ENCODE measurements around the gene PACRGL.

The PACRGL gene

DNA sequence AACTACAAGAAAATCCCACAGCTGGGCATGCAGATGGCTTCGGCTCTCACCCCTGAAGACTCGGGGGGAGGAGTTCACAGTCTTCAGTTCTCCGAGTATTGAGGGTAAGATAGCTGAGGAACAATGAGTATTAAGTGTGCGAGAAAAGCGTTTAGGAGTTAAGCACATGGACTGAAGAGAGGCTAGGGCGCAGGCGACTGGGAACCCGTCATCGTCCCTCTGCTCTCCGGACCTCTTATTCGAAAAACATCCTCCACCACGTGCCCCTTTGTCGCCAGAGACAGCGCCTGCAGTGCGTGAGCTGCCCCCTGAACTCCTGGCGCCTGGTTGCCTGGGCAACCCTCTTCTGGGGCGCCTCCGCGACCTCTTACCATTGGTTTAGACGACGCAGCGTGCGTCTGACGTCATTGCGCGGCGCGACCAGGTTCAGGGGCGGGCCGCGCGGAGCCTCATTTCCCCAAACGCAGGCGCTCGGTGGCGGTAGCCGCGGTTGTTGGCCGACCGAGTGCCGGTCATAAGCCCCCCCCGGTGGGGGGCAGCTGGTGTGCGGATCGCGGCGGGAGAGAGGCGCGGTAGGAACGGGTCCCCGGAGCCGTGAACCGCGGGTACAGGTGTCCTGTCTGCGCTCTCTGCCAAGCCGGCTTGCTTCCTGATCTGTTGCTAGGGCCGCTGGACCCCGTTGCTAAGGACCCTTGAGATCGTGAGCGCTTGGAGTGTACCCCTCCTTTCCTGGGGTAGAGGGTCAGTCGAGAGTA lies at the start of gene PACRGL:
TSS of gene PACRGL (plus strand) at position 452 of the 755 bp plus-strand sequence. CDS start 4,024 bp downstream, outside the sequence.
- Mint-ChIP-seq H3K4me3 (peak within 1 kb of the TSS; percentile 96), H3K27ac (peak within 1 kb of the TSS; percentile 94), H3K36me3 (ENCODE audit: low read depth) (no peaks in the 10 kb centered on the region), H3K4me1 (ENCODE audit: low read depth) (peaks cover 15% of the 10 kb centered on the region), H3K27me3 (ENCODE audit: low read depth) (no peaks in the 10 kb centered on the region), H3K9me3 (no peaks in the 10 kb centered on the region)
- DNase-seq (ENCODE audit: low spot score): peak; percentile 90

DNA sequence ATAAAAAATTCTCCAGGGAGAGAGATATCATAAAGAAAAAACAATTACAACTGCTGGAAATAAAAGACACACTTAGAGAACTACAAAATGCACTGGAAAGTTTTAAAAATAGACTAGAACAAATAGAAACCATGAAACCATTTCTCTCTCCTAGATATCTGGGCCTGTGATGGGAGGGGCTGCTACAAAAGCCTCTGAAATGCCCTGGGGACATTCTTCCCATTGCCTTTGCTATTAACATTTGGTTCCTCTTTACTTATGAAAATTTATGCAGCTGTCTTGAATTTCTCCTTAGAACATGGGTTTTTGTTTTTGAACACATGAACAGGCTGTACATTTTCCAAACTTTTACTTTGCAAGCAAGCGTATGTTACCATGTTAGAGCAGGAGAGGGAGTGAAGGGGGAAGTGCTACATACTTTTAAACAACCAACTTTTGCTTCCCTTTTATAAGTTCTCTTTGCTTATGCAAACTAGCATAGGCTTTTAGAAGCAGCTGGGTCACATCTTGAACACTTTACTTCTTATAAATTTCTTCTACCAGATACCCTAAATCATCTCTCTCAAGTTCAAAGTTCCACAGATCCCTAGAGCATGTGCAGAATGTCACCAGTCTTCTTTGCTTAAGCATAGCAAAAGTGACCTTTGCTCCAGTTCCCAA lies 47.9 kb upstream of the PACRGL start:
- no peaks in the 10 kb centered on the region for H3K36me3 Mint-ChIP-seq (ENCODE audit: low read depth)
- no peak for DNase-seq (ENCODE audit: low spot score)
- no peaks in the 10 kb centered on the region for H3K4me1 Mint-ChIP-seq (ENCODE audit: low read depth)
- H3K9me3 Mint-ChIP-seq: no peaks in the 10 kb centered on the region
- H3K4me3 Mint-ChIP-seq: no peak overlapping the region
- no peaks in the 10 kb centered on the region for H3K27me3 Mint-ChIP-seq (ENCODE audit: low read depth)
- H3K27ac Mint-ChIP-seq: no peak overlapping the region

DNA sequence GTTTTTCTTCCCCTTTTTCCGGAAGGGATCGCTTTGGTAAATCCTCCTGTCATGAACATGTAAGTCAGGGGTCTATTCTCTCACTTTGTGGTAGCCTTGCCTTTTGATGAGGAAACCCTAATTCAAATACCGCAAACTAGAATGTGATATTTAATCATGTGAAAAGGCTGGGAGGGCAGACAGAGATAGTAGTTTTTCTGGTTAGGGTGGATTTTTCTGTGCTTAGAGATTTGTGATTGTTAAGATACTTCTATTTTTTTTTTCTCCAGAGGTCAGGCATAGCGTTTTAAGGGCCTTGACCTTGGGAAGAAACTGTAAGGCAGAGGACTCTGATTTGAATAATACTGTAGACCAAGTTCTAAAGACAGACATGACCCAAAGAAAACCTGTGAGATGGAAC lies 41.8 kb upstream of the PACRGL start:
- Mint-ChIP-seq H3K27ac (no peak overlapping the region), H3K36me3 (ENCODE audit: low read depth) (no peaks in the 10 kb centered on the region), H3K4me3 (no peak overlapping the region), H3K27me3 (ENCODE audit: low read depth) (no peaks in the 10 kb centered on the region), H3K9me3 (no peaks in the 10 kb centered on the region), H3K4me1 (ENCODE audit: low read depth) (no peaks in the 10 kb centered on the region)
- DNase-seq (ENCODE audit: low spot score): no peak

DNA sequence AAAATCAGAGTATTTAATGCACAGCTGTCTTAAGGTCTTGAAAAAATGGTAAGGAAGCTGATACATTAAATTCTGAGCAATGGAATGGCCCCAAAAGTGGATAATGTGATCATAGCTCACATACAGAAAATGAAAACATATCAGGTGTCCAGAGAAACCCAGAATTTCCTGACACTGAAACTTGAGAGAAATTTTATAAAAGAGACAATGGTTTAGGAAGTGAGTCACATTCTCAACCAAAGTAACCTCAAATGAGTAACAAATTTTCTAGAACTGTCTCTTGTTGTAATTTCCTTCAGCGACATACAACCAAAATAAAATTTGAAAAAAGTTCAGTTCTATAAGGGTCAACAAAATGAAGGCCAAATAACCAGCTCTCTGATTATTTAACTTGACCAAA lies 37.4 kb upstream of the PACRGL start:
- no peaks in the 10 kb centered on the region for H3K9me3 Mint-ChIP-seq
- H3K27ac Mint-ChIP-seq: no peak overlapping the region
- H3K4me1 Mint-ChIP-seq (ENCODE audit: low read depth): no peaks in the 10 kb centered on the region
- H3K4me3 Mint-ChIP-seq: no peak overlapping the region
- H3K27me3 Mint-ChIP-seq (ENCODE audit: low read depth): no peaks in the 10 kb centered on the region
- H3K36me3 Mint-ChIP-seq (ENCODE audit: low read depth): no peaks in the 10 kb centered on the region
- DNase-seq (ENCODE audit: low spot score): no peak

DNA sequence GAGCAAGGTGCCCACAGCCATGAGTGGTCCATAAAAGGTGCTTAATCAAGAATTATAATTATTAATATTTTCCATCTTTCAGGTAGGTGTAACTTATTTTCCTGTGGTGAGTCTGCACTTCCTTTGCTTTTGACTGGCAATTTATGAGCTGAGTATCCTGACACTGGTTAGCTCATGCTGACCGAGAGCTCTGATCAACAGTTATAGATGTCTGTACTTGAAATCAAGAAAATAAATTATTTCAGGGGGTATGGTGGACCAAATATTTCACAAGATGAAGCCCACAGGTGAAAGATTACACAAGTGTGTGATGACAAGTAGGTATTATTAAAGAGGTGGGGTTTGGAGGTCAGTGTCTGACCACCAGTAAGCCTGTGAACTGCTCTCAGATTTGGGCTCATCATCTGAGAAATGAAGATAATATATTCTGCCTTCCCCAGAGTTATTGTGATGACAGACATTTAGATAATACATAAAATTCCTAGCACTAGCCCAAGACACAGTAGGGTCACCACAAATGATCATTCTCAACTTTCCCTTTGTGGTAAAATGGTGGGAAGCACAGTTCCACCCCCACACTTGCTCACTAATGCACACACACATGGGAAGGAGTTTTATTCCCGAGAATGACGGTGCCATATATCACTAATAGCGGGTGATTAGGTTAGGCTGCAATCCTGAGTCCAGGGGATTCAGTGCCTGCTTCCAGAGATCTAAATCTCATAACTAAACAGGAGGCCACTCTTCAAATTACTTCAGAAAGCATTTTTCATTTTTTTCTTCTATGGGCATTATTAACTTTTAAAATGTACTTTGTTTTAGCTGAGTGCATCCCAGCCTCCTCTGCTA lies 34.0 kb upstream of the PACRGL start:
- Mint-ChIP-seq H3K36me3 (ENCODE audit: low read depth) (no peaks in the 10 kb centered on the region), H3K27me3 (ENCODE audit: low read depth) (no peaks in the 10 kb centered on the region), H3K9me3 (no peaks in the 10 kb centered on the region), H3K4me1 (ENCODE audit: low read depth) (no peaks in the 10 kb centered on the region), H3K4me3 (no peak overlapping the region), H3K27ac (no peak overlapping the region)
- DNase-seq (ENCODE audit: low spot score): no peak

DNA sequence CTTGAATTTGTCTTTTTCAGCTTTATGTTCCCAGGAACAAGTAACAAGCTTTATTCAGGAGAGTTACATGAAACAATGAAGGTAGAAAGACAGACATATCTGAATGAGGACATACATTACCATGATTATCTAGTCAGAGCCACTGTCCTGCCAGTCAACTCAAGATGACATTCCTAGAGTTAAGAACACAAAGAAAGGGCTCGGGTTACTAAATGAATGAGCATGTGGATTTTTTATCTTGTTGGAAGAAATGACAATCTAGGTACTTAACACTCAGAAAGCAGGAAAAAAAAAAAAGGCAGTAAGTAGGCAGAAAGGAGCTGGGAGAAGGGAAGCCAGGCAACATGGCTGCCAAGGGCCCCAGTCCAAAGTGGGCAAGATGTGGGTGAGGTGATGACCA lies 28.0 kb upstream of the PACRGL start:
- H3K4me3 Mint-ChIP-seq: no peak overlapping the region
- H3K36me3 Mint-ChIP-seq (ENCODE audit: low read depth): no peaks in the 10 kb centered on the region
- no peaks in the 10 kb centered on the region for H3K4me1 Mint-ChIP-seq (ENCODE audit: low read depth)
- H3K9me3 Mint-ChIP-seq: no peaks in the 10 kb centered on the region
- no peak overlapping the region for H3K27ac Mint-ChIP-seq
- no peak for DNase-seq (ENCODE audit: low spot score)
- H3K27me3 Mint-ChIP-seq (ENCODE audit: low read depth): no peaks in the 10 kb centered on the region

DNA sequence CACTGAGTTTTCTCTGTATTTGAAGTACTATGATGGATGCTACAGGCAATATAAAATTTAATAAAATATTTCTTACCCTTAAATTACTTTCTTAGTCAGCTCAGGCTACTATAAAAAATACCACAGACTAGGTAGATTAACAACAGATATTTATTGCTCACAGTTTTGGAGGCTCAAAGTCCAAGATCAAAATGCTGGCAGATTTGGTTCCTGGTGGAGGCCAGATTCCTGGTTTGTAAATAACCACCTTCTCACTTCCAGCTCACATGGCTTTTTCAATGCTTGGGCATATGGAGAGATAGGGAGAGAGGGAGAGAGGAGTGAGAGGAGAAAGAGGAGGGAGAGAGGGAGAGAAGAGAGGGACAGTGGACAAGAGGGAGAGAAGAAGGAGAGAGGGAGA lies 24.5 kb upstream of the PACRGL start:
- Mint-ChIP-seq H3K4me1 (ENCODE audit: low read depth) (no peaks in the 10 kb centered on the region), H3K4me3 (no peak overlapping the region), H3K36me3 (ENCODE audit: low read depth) (no peaks in the 10 kb centered on the region), H3K27me3 (ENCODE audit: low read depth) (no peaks in the 10 kb centered on the region), H3K27ac (no peak overlapping the region), H3K9me3 (no peaks in the 10 kb centered on the region)
- DNase-seq (ENCODE audit: low spot score): no peak

DNA sequence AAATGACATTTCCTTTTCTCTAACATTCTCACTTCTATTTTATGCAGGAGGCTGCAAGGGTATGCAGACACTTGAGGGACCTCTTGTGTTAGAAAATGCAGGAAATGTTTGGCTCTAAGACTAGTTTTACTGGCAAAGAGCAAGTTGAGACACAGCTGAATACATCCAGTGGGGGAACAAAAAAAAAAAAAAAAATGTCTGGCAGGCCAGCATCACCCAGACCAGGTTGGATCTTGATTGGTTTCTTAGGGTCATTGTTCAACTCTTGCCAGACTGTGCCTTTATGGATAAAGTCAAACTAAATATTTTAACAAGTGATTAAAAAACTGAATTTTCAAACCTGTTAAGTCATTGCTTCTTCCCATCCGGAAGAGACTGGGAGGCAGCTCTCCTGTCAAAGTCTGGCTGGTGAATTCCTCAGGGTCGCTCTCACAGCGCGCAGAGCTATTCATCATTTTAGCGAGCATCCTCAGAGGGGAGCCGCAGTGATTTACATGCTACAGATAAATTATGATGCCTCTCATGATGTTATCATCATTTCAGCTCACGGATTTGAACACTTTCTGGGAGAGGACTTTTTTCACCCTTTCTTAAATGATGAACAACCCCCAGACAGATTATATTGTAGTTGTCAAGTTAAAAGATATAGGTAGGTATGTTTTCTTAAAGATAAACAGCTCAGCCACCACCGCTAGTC lies 23.6 kb upstream of the PACRGL start:
- Mint-ChIP-seq H3K4me3 (no peak overlapping the region), H3K27ac (no peak overlapping the region), H3K27me3 (ENCODE audit: low read depth) (no peaks in the 10 kb centered on the region), H3K9me3 (no peaks in the 10 kb centered on the region), H3K36me3 (ENCODE audit: low read depth) (no peaks in the 10 kb centered on the region), H3K4me1 (ENCODE audit: low read depth) (no peaks in the 10 kb centered on the region)
- no peak for DNase-seq (ENCODE audit: low spot score)

DNA sequence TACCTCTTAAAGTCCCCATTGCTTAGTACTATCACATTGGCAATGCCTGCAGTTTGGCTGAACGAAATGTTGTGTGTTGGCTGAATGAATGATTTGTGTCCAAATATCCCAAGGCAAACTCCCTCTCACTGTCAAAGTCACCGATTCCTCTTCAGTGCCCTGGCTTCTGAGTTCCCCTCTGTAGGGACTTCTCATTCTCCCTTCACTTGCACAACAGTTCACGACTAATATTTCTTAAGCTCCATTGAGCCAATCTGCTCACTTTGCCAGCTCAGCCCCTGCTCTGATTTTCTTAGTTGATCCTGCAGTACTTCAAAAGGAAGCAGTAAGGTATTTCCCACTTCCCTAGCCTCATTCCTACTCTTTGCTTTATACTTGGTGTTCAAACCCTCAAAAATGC lies 21.9 kb upstream of the PACRGL start:
- H3K27me3 Mint-ChIP-seq (ENCODE audit: low read depth): no peaks in the 10 kb centered on the region
- H3K9me3 Mint-ChIP-seq: no peaks in the 10 kb centered on the region
- no peak overlapping the region for H3K27ac Mint-ChIP-seq
- DNase-seq (ENCODE audit: low spot score): no peak
- no peaks in the 10 kb centered on the region for H3K4me1 Mint-ChIP-seq (ENCODE audit: low read depth)
- H3K36me3 Mint-ChIP-seq (ENCODE audit: low read depth): no peaks in the 10 kb centered on the region
- H3K4me3 Mint-ChIP-seq: no peak overlapping the region

DNA sequence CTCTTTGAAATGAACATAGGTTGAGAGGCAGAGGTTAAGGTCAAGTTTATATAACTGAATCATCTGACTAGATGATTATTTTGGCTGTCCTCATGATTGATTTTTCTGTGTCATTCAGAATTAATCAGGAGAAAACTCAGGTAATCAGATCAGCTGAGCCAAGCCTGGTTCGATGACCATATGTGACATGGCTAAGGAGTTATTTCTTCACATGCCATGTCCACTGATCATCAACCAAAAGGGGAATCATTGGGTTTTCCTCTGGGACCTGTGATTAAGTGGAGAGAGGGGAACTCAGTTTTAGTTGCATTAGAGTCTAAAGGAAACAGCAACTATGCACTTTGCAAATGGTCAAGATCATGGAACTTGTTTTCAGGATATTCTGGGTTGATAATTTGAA lies 20.3 kb upstream of the PACRGL start:
- H3K27ac Mint-ChIP-seq: no peak overlapping the region
- no peaks in the 10 kb centered on the region for H3K9me3 Mint-ChIP-seq
- no peak overlapping the region for H3K4me3 Mint-ChIP-seq
- H3K4me1 Mint-ChIP-seq (ENCODE audit: low read depth): no peaks in the 10 kb centered on the region
- peaks cover 2% of the 10 kb centered on the region for H3K27me3 Mint-ChIP-seq (ENCODE audit: low read depth)
- no peak for DNase-seq (ENCODE audit: low spot score)
- no peaks in the 10 kb centered on the region for H3K36me3 Mint-ChIP-seq (ENCODE audit: low read depth)

DNA sequence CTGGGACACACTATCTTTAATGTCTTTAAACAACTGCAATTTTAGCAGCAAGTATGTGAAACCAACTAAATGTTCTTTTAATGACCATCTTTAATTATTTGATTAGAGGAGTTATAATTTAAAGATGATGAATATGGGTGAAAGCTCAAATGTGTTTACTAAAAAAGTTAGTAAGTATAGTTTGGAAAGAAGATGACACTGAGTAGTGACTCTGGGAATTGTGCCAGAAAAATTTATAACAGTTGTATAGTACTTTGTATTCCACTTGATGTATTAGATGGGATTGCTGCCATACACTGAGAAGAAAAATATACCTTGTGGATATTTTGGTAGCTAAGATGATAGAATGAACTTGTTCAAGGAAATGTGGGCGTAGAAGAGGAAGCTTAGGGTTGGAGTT lies 19.5 kb upstream of the PACRGL start:
- no peaks in the 10 kb centered on the region for H3K4me1 Mint-ChIP-seq (ENCODE audit: low read depth)
- H3K27ac Mint-ChIP-seq: no peak overlapping the region
- no peak overlapping the region for H3K4me3 Mint-ChIP-seq
- no peaks in the 10 kb centered on the region for H3K36me3 Mint-ChIP-seq (ENCODE audit: low read depth)
- H3K27me3 Mint-ChIP-seq (ENCODE audit: low read depth): peaks cover 2% of the 10 kb centered on the region
- no peaks in the 10 kb centered on the region for H3K9me3 Mint-ChIP-seq
- no peak for DNase-seq (ENCODE audit: low spot score)

DNA sequence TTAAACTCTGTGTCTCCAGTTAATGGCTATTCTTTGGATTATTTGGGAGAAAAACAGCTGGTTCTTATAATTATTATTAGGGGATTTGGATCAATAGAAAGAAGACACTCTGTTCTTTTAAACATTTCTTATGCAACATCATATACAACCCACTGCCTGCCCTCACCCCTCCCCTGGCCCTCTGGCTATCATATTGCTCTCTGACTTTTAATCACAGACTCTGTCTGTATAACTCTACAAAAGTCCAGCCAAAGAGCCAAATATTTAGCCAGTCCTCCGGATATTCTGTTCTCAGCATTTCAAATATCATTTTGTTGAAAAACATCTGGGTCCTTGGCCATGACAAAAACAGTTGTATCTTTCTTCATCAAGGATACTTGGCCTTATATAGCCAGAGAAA lies 19.0 kb upstream of the PACRGL start:
- no peak for DNase-seq (ENCODE audit: low spot score)
- peaks cover 2% of the 10 kb centered on the region for H3K27me3 Mint-ChIP-seq (ENCODE audit: low read depth)
- H3K9me3 Mint-ChIP-seq: no peaks in the 10 kb centered on the region
- no peaks in the 10 kb centered on the region for H3K4me1 Mint-ChIP-seq (ENCODE audit: low read depth)
- H3K4me3 Mint-ChIP-seq: no peak overlapping the region
- H3K27ac Mint-ChIP-seq: no peak overlapping the region
- no peaks in the 10 kb centered on the region for H3K36me3 Mint-ChIP-seq (ENCODE audit: low read depth)

DNA sequence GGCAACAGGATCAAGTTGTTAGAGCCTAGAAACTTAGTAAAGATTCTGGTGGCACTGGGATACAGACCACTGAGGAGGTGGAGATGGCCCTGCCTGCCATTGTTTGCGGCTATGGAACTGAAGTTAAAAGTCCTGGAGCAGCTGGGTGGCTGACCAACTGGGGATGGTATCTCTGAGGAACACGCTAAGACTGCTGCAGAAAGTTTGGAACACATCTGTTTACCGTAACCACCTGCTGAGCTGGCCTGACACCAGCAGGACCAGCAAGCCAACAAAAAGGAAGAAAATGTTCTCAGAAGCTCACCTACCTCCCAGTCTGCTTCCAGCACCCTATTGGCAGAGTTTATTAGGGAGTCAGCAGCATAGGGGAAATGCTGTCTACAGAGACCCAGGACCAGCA lies 17.4 kb upstream of the PACRGL start:
- Mint-ChIP-seq H3K4me3 (no peak overlapping the region), H3K9me3 (no peaks in the 10 kb centered on the region), H3K27ac (no peak overlapping the region), H3K27me3 (ENCODE audit: low read depth) (peaks cover 2% of the 10 kb centered on the region), H3K4me1 (ENCODE audit: low read depth) (no peaks in the 10 kb centered on the region), H3K36me3 (ENCODE audit: low read depth) (no peaks in the 10 kb centered on the region)
- DNase-seq (ENCODE audit: low spot score): no peak

DNA sequence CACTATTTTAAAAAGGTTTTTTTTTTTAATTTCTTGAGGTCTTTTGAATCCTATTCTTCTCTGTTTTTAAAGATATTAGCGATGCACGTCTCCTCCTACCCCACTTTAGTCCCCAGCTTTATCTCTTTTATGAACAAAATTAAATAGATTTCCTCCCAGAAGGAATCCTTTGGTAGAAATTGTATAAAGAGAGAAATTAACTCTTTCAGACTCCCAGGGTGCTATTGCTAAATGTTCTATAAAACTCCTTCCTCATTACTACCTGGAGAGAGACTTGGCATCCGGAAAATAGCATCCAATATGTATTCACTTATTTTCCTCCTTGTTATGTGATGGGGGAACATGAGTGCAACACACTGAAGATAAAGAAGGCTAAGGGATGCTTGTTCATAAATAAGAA lies 16.5 kb upstream of the PACRGL start:
- no peaks in the 10 kb centered on the region for H3K4me1 Mint-ChIP-seq (ENCODE audit: low read depth)
- no peak overlapping the region for H3K4me3 Mint-ChIP-seq
- DNase-seq (ENCODE audit: low spot score): no peak
- no peak overlapping the region for H3K27ac Mint-ChIP-seq
- H3K27me3 Mint-ChIP-seq (ENCODE audit: low read depth): peaks cover 2% of the 10 kb centered on the region
- H3K9me3 Mint-ChIP-seq: no peaks in the 10 kb centered on the region
- H3K36me3 Mint-ChIP-seq (ENCODE audit: low read depth): no peaks in the 10 kb centered on the region

All from T-helper 2 cell treated with Interferon-gamma antibody and Interleukin-4, amounts not matched to agents 5 μg/mL and 100 μg/mL, for 36 hours (primary cell).